BJ (cell line): Measurements from ENCODE around the gene IFNG. TPM values are rescaled to one million over a fixed set of nuclear protein-coding genes. Genes with fewer than 3 reads are reported as not detected.

ENCODE experiments used
- CTCF ChIA-PET: fragments of 350-600 bp; formaldehyde crosslinking; extraction: SDS; loops from one replicate; lab custom pipeline; 2021; ENCODE audit warnings: antibody characterized with exemption, inconsistent platforms; lab: Yijun Ruan, JAX
- POLR2A ChIA-PET: fragments of 300-600 bp; sonication (Branson Sonifier 250); formaldehyde crosslinking; extraction: SDS; loops from one replicate; lab custom pipeline; 2021; ENCODE audit warnings: antibody characterized with exemption; lab: Charles Lee
- DNase-seq: peaks from one replicate; pipeline ENCODE4 v3.0.0-alpha.2; 2011; ENCODE audit warnings: low read depth
- H3K27me3 ChIP-seq: 2 replicates; pipeline ENCODE4 v1.6.0; 2011; ENCODE audit warnings: low read length; ENCODE audit not compliant: control insufficient read depth, insufficient read depth
- H3K36me3 ChIP-seq: 2 replicates; pipeline ENCODE4 v1.5.1; 2011; ENCODE audit warnings: low read length; ENCODE audit not compliant: control insufficient read depth, insufficient read depth
- H3K4me3 ChIP-seq: 2 replicates; pipeline ENCODE4 v1.5.1; 2011; ENCODE audit warnings: low read depth, mild to moderate bottlenecking, control low read depth, low read length
- polyA plus RNA-seq: library from polyadenylated mRNA; depleted of rRNA; stranded (reverse); fragments of >200 nt; gene quantifications from 2 replicates; pipeline ENCODE4 v1.2.3, GENCODE V29; 2011
- TF ChIP-seq, protein P1 (sequence below): IDR thresholded peaks from 2 replicates; pipeline ENCODE4 v1.5.1; 2011; ENCODE audit warnings: low read depth, mild to moderate bottlenecking, control low read depth, inconsistent platforms, low read length, moderate library complexity; ENCODE audit not compliant: insufficient read depth

IFNG gene
- polyA plus RNA-seq, 1 experiment, result not detected

DNA sequence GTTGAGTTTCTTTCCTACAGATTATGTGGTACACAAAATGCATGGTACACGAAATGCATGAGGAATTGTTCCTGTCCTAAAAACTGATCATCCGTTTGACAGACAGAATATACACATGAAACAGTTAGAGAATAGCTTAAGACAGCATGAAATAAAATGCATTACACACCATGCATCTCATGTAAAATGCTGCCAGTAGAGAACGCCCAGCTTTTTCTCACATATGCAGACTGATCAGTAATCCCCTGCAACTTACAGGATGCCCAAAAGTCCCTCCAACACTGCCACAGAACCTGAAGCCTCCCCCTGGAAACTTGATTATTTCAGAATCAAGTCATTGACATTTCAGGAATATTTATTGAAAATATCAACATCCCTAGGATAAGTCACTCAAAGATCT is 24.0 kb downstream of the IFNG start:
- ChIA-PET POLR2A (no interaction called here), CTCF (no interaction called here)
- Histone ChIP-seq H3K36me3 (no peaks in the 10 kb centered on the region), H3K27me3 (no peaks in the 10 kb centered on the region; the same call in 1 of the 2 replicates), H3K4me3 (no peak overlapping the region)
- DNase-seq, result no peak
- TF ChIP-seq, protein P1, sequence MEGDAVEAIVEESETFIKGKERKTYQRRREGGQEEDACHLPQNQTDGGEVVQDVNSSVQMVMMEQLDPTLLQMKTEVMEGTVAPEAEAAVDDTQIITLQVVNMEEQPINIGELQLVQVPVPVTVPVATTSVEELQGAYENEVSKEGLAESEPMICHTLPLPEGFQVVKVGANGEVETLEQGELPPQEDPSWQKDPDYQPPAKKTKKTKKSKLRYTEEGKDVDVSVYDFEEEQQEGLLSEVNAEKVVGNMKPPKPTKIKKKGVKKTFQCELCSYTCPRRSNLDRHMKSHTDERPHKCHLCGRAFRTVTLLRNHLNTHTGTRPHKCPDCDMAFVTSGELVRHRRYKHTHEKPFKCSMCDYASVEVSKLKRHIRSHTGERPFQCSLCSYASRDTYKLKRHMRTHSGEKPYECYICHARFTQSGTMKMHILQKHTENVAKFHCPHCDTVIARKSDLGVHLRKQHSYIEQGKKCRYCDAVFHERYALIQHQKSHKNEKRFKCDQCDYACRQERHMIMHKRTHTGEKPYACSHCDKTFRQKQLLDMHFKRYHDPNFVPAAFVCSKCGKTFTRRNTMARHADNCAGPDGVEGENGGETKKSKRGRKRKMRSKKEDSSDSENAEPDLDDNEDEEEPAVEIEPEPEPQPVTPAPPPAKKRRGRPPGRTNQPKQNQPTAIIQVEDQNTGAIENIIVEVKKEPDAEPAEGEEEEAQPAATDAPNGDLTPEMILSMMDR, result no peak

DNA sequence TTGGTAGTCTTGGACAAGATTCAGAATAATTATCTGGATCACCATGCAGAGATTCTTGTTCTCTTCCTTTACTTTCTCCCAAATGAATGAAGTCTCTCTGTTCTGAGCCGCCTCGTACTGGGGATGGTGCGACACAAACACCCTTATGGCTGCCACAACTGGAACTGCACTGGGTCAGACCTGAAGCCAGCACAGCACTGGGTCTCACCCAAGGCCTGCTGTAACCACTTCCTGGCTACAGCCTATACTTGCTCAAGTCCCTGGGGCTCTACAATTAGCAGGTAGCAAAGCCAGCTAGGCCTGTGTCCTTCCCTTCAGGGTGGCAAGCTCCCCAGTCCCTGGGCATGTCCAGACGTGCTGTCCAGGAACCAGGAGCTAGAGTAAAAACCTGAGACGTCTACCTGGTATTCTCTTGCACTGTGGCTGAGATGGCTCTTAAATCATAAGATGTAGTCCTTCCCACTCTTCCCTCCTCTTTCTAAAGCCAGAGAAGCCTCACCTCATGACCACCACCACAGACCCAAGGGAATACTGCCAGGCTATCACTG is 27.6 kb downstream of the IFNG start:
- no peaks in the 10 kb centered on the region; the same call in 1 of the 2 replicates for H3K27me3 ChIP-seq
- ChIA-PET POLR2A (no interaction called here), CTCF (no interaction called here)
- no peaks in the 10 kb centered on the region for H3K36me3 ChIP-seq
- DNase-seq, result no peak
- no peak overlapping the region for H3K4me3 ChIP-seq
- TF ChIP-seq, protein P1, result no peak

DNA sequence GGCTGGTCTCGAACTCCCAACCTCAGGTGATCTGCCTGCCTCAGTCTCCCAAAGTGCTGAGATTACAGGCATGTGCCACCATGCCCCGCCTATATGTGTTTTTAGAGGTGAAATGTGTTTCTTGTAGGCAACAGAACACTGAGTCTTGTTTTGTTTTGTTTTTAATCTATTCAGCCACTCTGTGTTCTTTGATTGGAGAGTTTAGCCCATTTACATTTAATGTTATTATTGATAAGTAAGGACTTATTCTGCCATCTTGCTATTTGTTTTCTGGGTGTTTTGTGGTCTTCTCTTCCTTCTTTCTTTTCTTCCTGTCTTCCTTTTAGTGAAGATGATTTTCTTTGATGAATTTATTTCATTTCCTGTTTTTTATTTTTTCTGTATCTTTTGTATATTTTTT is 29.6 kb downstream of the IFNG start:
- POLR2A ChIA-PET, result no interaction called here
- H3K4me3 ChIP-seq, result no peak overlapping the region
- H3K36me3 ChIP-seq, result no peaks in the 10 kb centered on the region
- CTCF ChIA-PET, result no interaction called here
- DNase-seq, result no peak
- TF ChIP-seq, protein P1, result no peak
- no peaks in the 10 kb centered on the region for H3K27me3 ChIP-seq

DNA sequence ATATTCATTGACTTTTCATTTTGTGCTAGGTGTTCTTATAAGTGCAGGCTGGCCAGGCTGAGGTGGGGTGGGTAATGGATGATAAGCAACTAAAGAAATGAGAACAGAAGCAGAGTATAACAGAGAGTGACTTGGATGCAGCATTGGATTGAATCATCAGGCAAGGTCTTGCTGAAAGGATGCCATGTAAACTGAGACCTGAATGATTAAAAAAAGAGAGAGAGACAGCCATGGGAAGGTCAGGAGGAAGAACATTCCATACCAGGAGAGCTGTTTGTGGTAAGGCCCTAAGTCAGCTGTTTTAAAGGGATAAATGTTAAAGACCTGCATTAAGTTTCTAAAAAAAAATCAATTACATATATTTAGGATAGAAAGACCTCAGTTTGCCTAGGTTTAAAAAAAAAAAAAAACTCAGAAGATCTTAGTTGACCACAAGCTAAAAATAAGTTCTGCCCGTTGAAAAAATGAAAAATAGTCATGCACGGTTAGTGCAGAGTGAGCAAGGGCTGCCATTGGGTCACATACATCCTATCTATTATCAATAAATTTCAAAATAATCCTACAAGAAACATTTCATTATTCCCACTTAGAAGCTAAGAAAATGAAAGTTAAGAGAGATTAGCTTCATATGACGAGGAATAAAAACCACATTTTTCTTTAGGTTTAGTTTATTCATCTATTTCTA is 37.2 kb downstream of the IFNG start:
- POLR2A ChIA-PET, result no interaction called here
- TF ChIP-seq, protein P1, result no peak
- Histone ChIP-seq H3K4me3 (no peak overlapping the region), H3K27me3 (0 out of 2 replicates have a peak, but pooled peaks cover 3% of the 10 kb centered on the region), H3K36me3 (no peaks in the 10 kb centered on the region)
- no peak for DNase-seq
- CTCF ChIA-PET, result no interaction called here

DNA sequence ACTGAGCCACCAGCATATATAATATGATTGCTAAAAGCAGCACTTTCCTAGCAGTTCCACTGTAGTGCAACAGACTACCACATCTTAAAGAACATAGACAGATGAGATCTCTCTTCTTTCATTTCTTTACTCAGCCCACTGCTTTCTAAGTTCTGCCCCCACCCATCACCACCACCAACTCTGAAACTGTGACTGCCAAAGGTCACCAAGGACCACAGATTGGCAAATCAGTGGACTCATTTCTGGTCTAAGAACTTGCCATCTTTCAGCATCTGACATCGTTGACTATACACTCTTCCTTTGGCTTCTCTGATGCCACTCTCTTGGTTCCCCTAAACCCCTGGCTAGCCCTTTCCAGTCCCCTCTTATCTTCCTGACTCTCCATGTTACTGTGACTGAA is 38.4 kb downstream of the IFNG start:
- Histone ChIP-seq H3K36me3 (no peaks in the 10 kb centered on the region), H3K4me3 (no peak overlapping the region), H3K27me3 (peaks cover 3% of the 10 kb centered on the region; the same call in 1 of the 2 replicates)
- ChIA-PET CTCF (no interaction called here), POLR2A (no interaction called here)
- no peak for DNase-seq
- TF ChIP-seq, protein P1, result no peak
